Measurements from ENCODE around the gene TAAR6.

GRCh38 chr6:132537145-132537544, 33.0 kb upstream of the TAAR6 start:
- TF ChIP-seq CTCF (IDR thresholded peaks at IDR 0.05; ENCODE audit: low read depth, low read length, missing input control) (no peak), TAF1 (conservative IDR thresholded peaks at IDR 0.05) (no peak), HNF4A (conservative IDR thresholded peaks at IDR 0.05) (no peak)

Data from liver (tissue), 3 donors.